T-helper 22 cell (primary cell): Measurements from ENCODE around the gene GNGT1.
"Not testable (repeated sequence)": the region's sequence is repeated elsewhere in the genome, so short reads cannot be mapped to it uniquely, and the experiment has no call there.

Experiments used
- DNase-seq: peaks from one replicate; pipeline ENCODE4 v3.0.0-alpha.2; 2020; ENCODE audit warnings: low read depth

Gene GNGT1

DNA sequence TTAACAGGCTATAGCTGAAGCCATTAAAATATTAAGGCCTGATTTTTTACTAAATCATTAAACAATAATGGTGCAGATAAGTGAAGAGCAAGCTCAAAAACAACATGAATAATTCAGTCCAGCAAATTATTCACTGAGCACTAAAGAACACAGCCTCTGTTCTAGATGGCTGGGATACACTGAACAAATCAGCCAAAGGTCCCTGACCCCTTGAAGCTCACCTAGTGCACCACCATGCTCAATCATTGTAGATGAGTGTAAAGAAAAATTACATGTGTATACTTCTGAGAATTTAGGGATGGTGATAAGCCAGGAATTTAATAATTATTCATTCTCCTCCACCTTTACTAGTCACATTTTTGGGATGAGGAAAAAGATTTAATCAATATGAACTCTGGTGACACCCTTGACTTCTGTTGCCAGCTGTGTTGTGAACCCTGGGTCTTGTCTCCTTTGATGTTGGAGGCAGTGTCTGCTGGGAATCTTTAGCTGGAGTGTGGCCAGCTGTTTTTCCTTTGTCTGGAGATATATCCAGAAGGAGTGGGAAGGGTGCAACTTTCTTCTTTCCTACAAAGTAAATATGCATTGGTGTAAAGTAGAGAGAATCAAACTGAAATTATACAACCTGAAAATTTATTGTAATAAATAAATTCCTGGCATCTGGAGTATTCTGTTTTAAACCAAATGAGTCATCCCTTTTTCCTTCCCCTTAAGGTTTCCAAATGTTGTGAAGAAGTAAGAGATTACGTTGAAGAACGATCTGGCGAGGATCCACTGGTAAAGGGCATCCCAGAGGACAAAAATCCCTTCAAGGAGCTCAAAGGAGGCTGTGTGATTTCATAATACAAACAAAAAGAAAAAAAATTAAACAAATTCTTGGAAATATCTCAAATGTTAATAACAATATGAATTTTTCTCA lies 4.0 kb downstream of the GNGT1 start:
- DNase-seq = no peak

DNA sequence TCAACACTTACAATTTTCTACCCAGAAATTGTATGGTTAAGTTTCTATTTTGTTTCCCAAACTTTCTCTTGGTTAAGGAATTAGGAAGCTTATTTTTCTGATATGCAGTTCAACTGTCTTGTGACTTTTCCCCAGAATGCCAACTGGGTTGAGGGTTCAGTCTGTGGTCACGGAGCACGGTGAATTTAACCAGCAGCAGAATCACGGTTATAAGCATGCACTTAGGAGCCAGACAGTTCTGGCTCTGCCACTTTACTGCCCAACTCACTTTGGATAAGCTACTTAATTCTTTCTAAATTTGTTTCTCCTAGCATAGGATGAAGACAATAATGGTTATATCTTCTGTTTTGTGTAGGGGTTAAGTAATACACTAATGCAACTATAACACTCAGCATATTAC lies 4.9 kb downstream of the GNGT1 start:
- not testable (repeated sequence) for DNase-seq

DNA sequence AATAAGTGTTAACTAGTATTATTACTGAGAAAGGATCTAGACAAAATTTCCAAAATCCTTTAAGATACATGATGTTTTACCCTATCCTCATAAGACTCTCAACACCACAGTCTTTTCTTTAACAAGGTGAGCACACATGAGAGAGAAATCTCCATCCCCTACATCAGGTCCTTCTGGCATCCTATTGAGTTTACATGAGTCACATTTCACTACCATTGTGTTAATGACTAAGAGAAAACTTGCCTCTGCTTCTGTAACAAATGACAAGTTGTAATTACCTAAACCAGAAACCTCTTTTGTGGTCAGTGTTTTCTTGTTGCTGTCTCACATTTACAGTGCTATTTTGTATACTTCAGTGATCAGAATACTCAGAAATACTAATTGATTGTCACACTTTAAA lies 5.3 kb downstream of the GNGT1 start:
- not testable (repeated sequence) for DNase-seq

DNA sequence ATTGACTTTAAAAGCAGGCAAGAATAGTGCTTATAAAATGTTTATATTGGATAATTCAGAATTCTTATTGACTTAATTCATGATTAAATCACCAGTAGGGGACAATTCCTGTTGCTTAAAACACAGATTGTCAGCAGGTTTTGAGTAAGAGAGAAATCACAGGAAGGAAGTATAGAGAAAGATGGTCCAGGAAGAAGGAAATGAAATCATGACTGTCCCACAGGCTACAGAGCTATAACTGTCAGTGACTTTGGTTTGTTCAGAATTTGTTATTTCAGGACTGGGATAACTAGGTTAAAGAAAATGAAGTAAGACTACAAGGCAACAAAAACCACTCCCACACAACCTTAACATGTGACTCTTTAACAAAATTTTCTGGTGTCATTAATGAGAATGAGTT lies 6.8 kb downstream of the GNGT1 start:
- DNase-seq = no peak

DNA sequence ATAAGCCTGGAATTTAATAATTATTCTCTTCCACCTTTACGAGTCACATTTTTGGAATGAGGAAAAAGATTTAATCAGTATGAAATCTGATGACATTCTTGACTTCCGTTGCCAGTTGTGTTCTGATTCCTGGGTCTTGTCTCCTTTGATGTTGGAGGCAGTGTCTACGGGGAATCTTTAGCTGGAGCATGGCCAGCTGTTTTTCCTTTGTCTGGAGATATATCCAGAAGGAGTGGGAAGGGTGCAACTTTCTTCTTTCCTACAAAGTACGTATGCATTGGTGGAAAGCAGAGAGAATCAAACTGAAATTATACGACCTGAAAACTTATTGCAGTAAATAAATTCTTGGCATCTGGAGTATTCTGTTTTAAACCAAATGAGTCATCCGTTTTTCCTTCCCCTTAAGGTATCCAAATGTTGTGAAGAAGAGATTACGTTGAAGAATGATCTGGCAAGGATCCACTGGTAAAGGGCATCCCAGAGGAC lies 8.3 kb downstream of the GNGT1 start:
- DNase-seq = no peak

DNA sequence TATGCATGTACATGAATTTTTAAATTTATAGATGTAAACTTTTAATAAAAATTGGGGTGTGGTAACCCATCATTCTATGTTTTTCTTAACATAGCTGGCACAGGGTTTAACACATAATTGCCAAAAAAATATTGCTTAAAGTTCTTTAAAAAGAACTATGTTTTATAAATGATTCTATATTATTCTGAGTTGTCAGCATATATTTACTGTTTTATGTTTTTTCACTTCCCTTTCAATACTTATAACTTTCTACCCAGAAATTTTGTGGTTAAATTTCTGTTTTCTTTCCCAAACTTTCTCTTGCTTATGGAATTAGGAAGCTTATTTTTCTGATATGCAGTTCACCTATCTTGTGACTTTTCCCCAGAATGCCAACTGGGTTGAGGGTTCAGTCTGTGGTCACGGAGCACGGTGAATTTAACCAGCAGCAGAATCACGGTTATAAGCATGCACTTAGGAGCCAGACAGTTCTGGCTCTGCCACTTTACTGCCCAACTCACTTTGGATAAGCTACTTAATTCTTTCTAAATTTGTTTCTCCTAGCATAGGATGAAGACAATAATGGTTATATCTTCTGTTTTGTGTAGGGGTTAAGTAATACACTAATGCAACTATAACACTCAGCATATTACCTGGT lies 9.0 kb downstream of the GNGT1 start:
- not testable (repeated sequence) for DNase-seq

DNA sequence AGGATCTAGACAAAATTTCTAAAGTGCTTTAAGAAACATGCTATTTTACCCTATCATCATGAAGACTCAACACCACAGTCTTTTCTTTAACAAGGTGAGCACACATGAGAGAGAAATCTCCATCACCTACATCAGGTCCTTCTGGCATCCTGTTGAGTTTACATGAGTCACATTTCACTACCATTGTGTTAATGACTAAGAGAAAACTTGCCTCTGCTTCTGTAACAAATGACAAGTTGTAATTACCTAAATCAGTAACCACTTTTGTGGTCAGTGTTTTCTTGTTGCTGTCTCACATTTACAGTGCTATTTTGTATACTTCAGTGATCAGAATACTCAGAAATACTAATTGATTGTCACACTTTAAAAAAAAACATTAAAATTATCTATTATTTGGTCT lies 9.5 kb downstream of the GNGT1 start:
- DNase-seq = not testable (repeated sequence)

DNA sequence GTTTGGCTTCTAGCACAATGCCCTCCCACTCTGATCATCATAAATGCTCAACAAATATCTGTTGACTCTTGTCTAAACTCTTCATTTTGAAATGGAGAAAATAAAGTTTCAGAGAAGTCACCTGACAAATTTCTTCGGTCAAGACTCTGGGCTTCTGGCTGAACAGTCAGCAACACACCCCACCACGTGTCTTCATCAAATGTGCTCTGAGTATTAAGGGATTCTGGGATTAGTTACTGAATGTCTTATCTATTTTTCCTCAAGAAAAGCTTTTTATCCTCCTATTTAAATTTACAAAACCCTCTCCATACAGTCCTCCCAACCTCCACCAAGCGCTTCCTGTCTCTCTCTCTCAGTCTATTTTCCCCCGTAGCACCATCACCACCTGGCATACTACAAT lies 9.9 kb downstream of the GNGT1 start:
- not testable (repeated sequence) for DNase-seq

DNA sequence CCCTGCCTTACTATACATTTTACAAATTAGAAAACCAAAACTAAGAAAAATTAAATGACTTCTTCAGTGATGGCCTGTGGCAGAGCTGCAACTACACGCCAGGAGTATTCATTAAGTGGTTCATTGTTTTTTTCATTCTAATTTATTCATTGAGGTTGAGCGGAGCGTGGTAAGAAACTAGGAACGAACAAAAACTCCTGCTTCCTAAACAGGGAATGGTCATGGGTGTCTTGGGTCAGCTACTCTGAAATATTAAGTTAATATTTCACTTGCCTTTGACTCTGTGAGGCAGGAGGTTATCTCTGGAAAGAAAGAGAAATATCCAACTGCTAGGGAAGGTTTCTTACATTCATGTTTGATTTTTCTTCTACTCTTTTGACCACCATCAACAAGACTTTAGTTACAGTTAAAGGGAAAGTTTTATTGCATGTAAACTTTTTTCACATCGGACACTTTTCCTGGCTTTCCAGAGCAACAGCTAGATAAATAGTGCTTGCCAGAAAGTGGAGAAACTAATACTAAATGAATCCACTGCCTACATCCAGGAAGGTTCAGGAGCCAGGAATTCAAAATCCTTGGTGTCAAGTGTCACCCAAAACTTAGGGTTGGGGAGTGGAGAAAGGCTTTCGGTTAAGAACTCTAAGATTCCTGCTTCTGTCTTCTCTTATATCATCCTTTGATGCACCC lies 14.3 kb downstream of the GNGT1 start:
- no peak for DNase-seq

DNA sequence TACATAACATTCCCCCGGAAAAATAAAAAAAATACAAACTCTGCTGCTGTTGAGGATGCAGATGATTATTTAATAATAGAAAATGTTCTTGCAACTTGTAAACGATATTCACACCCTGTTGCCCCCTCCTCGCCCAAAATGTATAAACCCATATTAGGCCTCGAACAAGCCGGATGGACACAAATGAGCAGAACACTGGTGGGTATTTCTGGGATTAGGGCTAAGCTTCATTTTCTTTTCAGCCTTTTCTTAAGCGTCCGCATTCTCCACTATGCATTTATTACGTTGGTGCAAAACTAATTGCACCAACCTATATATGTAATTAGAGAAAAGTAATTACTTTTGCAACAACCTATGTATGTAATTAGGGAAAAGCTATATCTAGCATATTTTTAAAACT lies 14.8 kb downstream of the GNGT1 start:
- no peak for DNase-seq

DNA sequence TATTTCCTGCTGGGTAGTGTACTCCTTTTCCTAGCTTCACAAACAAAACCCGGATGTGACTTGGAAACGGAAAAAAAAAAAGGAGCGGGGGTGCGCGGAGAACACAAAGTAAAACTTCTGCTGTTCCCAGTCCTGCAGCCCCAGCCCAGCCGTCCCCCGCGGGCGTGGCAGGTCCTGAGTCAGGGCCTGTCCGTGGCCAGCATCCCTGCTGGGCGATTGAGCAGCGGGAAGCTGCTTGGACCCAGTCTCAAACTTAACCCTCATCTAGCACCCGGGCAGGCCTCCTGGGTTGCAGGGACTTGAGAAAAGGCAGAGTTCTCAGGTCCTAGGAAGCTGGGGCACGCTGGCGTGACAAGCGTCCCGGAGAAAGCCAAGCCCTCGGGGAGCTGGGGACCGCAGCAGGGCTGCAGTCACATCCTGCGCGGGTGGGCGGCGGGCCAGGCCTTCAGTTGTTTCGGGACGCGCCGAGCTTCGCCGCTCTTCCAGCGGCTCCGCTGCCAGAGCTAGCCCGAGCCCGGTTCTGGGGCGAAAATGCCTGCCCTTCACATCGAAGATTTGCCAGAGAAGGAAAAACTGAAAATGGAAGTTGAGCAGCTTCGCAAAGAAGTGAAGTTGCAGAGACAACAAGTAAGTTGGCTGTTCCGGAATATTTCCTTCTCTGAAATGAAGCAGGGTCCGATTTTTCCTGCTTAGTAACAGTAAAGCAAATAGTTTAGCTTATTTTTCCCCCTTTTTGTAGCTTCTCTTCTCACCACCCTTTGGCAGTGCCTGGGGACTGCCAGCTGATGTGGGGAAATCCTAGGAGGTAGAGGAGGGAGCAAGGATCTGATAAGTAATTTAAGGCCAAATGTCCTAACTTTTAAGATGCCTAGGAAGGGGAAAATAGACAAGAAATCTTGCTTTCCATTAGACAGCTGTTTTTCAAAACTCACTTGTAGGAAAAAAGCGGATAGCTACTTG lies 15.5 kb downstream of the GNGT1 start, which contains the start of gene GNG11:
Gene GNG11 (plus strand): TSS at position 129 of the 960 bp plus-strand sequence. CDS start 403 bp downstream, at position 532.
- no peak for DNase-seq

DNA sequence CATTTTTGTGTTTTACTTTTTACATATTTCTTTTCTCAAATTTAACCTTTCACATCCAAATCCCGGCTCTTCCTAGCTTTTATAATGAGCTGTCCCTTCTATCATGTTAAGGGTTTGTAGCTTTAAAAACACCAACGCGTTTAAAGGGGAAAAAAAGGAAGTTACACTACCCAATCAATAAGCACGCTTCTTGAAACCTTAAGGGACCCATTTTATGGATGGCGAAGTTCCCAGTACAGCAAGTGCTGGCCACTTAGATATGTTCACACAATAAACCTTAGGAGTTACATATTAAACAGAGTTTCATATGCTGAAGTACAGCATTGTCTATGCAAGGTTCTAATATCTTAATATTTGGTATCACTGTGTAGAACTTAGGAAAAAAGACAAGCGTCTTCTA lies 16.9 kb downstream of the GNGT1 start:
- DNase-seq = no peak

DNA sequence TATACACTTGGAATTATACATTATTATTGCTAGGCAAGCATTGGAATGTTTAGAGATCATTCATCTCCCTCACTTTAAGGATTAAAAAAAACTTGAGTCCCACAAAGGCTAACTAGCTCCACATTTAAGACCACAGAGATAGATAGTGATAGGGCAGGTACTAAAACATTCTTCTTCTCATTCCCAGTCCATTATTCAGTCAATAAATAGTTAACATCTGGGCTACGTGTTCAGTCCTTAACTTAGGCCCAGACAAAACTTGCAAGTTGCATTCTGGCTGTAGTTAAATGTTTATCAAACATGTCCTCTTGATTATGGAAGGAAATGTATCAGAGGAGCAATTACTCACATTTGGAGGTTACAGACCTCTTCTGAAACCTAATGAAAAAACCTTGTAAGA lies 17.6 kb downstream of the GNGT1 start:
- no peak for DNase-seq

DNA sequence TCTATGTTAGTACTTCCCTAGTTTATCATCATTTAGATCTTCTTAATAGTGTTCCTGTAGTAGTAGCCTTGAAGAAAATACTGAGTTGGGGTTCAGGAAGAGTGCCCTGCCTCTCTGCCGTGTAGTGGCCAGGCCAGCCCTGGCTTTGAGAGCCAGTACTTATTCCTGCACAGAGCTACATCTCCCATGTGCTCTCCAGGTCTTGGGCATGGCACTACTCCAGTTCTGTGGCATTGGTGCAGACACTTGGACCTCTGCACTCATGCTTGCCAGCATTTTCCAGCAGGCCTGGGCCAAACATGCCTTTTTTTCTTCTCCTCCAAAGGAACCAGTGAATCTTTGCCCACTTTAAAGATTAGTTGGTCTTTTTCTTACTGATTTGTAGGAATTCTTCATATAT lies 20.4 kb downstream of the GNGT1 start:
- DNase-seq = no peak

DNA sequence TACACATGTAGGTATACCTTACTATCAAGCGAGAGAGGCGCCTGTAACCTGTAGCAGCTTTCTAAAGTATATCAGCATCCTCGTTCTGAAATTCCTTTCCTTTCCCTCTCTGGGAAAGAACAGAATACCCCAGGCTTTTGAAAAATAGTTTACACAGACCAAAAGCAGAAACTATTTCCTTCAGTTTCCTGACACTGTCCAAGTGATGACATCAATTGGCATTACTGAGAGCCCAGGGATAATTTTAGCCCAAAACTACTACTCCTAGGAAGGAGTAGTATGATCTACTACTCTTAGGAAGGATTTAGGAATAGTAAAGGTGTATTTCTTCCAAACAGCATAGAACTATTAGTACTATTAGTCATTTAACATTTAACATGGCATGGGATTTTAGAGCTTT lies 21.2 kb downstream of the GNGT1 start:
- DNase-seq = no peak

DNA sequence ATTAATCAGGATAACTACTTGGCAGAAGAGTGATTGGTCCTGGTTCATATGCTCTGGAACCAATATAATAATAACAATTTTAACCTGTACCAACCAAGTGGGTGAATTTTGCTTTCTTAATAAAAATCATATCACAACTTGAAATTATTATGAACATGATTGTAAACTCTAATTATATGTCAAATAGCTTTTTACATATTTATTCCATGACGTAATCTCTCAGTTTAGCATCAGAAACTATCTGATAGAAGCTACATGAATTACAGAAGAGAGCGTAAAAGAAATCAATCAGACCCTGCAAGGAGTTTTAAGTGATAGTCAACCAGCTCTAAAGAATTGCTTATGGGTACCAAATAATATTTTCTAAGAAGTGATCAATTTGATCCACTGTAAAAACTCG lies 25.3 kb downstream of the GNGT1 start:
- DNase-seq = no peak

DNA sequence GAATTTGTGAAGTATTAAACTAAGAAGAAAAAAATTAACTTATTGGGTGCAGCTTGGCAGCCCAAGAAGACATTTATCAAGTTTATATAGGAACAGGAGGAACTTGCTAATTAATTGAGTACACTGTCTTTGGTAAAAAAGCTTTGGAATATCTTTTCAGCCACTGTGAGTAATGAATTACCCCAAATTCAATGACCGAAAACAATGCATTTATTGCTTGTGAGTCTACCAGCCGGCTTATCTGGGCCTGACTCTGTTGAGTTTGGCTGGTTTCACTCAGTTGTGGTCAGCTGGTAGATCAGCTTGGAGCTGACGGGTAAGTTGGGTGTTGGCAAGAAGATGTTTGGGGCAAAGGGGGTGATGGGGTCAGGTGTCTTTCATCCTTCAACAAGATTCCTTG lies 26.8 kb downstream of the GNGT1 start:
- no peak for DNase-seq

DNA sequence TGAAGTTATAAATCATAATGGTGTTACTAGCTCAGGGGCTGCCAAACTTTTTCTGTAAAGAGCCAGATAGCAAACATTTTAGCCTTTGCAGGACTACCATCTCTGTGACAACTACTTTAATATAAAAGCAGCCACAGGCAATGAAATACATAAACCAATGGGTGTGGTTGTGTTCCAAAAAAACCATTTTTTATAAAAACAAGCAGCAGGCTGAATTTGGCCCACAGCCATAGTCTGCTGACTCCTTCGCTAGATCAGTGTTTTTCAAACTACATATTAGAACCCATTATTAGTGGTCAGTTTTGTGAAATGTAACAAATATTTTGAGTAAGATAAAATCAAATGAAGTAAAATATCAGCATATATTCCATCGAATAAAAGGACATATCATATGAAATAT lies 28.7 kb downstream of the GNGT1 start:
- no peak for DNase-seq

DNA sequence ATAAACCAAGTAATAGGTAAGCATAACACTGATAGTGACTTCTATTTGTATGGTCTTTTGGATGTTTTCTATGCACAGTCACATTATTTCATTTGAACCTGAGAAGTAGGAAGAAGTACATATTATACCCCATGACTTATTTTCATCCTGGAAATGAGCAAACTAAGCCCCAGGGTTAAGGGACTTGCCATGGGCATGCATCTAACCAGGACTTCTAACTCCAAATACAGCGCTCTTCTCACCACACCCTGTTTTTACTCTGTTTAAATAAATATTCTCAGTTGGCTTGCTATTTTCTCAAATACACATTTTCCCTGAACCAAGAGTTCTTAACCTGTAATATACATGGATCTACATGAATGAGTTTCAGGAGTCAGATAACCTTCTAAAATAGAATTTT lies 31.5 kb downstream of the GNGT1 start:
- DNase-seq = no peak

DNA sequence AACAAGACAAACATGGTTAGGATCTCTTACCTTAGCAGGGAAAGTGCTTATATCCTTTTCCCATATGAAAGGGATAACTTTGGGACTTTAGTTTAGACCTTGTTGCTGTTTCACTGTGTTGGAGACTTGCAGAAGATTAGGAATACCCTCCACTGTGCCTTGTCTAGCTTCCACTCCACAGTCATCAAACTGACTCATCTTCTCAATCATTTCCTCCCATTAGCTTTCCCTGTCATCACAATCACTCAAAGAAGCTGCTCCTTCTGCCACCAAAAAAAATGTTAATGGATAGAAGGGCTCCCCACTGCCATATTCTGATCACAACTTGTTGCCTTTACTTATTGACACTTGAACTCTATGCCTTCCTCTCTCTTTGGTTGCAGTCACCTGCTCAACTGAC lies 31.9 kb downstream of the GNGT1 start:
- DNase-seq = no peak

DNA sequence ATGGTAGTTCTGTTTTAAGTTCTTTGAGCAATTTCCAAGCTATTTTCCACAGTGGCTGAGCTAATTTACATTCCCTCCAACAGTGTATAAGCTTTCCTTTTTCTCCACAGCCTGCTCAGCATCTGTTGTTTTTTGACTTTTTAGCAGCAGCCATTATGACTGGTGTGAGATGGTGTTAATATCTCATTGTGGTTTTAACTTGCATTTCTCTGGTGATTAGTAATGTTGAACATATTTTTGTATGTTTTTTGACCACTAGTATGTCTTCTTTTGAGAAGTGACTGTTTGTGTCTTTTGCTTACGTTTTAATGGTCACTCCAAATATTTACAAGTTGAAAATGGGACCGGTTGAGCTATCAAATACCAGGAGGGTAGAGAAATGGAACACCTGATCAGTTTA lies 35.6 kb downstream of the GNGT1 start:
- no peak for DNase-seq
